GM06990 (cell line): ENCODE data around the gene PPARD.

Experiments used
- DNase-seq: peaks from one replicate; pipeline ENCODE4 v3.0.0-alpha.2; 2011; ENCODE audit not compliant: insufficient read length; ENCODE audit errors: extremely low read depth
- H3K27me3 ChIP-seq: replicated peaks from 2 replicates; pipeline ENCODE4 v1.6.0; 2011; ENCODE audit warnings: low read length; ENCODE audit not compliant: control insufficient read depth, insufficient read depth
- H3K36me3 ChIP-seq: 2 replicates; pipeline ENCODE4 v1.5.1; 2011; ENCODE audit warnings: low read length; ENCODE audit not compliant: control insufficient read depth, insufficient read depth
- H3K4me3 ChIP-seq: replicated peaks from 2 replicates; pipeline ENCODE4 v1.5.1; 2011; ENCODE audit warnings: low read depth, mild to moderate bottlenecking, control low read depth, low read length
- TF ChIP-seq, protein P1 (sequence below): IDR thresholded peaks from 2 replicates; pipeline ENCODE4 v1.5.1; 2011; ENCODE audit warnings: low read length, control low read depth, mild to moderate bottlenecking, inconsistent platforms; ENCODE audit not compliant: insufficient read depth, poor library complexity, severe bottlenecking

Gene PPARD

DNA sequence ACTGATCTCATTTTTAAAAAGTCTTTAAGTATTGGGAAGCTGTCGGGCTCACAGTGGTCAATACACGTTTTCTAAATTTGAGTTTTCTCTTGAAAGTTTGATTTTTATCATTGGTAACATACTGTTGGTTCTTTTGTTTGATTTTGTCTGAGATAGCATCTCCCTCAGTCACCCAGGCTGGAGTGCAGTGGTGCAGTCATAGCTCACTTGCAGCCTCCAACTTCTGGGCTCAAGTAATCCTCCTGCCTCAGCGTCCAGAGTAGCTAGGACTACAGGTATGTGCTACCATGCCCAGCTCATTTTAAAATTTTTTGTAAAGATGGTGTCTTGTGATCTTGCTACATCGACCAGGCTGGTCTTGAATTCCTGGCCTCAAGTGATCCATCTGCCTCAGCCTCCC, 9.1 kb downstream of the PPARD start:
- Histone ChIP-seq H3K4me3 (no peak overlapping the region), H3K27me3 (no peaks in the 10 kb centered on the region), H3K36me3 (peaks cover 13% of the 10 kb centered on the region)
- no peak for DNase-seq
- TF ChIP-seq, protein P1, sequence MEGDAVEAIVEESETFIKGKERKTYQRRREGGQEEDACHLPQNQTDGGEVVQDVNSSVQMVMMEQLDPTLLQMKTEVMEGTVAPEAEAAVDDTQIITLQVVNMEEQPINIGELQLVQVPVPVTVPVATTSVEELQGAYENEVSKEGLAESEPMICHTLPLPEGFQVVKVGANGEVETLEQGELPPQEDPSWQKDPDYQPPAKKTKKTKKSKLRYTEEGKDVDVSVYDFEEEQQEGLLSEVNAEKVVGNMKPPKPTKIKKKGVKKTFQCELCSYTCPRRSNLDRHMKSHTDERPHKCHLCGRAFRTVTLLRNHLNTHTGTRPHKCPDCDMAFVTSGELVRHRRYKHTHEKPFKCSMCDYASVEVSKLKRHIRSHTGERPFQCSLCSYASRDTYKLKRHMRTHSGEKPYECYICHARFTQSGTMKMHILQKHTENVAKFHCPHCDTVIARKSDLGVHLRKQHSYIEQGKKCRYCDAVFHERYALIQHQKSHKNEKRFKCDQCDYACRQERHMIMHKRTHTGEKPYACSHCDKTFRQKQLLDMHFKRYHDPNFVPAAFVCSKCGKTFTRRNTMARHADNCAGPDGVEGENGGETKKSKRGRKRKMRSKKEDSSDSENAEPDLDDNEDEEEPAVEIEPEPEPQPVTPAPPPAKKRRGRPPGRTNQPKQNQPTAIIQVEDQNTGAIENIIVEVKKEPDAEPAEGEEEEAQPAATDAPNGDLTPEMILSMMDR = no peak

DNA sequence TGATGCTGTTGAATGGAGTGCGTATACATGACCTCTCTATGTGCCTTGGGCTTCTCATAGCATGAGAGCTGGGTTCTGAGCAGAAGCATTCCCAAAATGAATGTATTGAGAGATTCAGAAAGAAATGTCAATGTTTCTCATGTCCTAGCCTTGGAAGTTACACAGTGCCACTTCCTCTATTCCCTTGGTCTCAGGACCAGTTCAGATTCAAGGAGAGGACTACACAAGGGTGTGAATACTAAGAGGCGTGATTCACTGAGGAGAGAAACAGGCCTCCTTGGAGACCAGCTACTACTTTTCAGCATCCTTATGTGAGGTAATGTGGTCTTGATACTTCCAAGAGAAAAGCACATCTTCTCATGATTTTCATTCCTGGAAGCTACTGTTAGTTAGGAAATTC, 10.4 kb downstream of the PPARD start:
- TF ChIP-seq, protein P1 = no peak
- no peak for DNase-seq
- H3K4me3 ChIP-seq = no peak overlapping the region
- peaks cover 15% of the 10 kb centered on the region for H3K36me3 ChIP-seq
- no peaks in the 10 kb centered on the region for H3K27me3 ChIP-seq

DNA sequence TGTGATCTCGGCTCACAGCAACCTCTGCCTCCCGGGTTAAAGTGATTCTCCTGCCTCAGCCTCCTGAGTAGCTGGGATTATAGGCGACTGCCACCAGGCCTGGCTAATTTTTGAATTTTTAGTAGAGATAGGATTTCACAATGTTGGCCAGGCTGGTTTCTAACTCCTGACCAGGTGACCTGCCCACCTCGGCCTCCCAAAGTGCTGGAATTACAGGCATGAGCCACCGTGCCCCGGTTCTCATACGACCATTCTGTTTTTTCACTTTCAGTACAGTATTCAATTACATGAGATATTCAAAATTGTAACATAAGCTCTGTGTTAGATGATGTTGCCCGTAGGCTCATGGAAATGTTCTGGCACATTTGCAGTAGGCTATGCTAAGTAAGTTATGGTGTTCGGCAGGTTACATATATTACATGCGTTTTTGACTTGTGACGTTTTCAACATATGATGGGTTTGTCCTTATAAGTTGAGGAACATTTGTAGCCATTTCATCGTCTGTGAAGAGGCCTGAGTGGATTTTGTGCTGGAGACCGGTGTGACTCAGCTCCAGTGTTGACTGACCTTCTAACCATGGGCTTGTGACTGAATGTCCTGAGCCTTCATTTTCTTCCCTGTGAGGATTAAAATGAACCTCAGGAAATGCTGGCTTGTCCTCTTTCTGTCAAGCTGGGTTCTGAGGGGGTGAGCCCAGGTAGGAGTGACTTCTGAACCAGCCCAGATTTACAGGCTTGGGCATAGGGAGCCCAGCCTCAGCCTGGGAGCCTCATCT, 12.2 kb downstream of the PPARD start:
- peaks cover 15% of the 10 kb centered on the region for H3K36me3 ChIP-seq
- TF ChIP-seq, protein P1 = no peak
- no peak overlapping the region for H3K4me3 ChIP-seq
- DNase-seq = no peak
- no peaks in the 10 kb centered on the region for H3K27me3 ChIP-seq

DNA sequence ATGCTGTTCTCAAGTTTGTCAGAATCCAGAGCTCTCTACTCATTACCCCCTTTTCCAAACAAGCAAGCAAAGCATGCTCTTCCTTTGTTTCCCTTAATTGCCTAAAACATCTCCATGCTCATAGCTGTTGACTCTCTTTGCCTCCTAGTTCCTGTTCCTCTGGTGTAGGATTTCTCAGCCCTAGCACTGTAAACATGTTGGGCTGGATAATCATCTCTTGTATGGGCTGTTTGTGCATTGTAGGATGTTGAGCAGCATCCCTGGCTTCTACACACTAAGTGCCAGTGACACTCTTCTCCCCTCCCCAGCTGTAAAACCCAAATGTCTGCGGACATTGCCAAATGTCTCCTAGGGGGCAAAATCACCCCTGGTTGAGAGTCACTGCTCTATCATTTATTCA, 14.0 kb downstream of the PPARD start:
- H3K36me3 ChIP-seq = peaks cover 15% of the 10 kb centered on the region
- H3K4me3 ChIP-seq = no peak overlapping the region
- TF ChIP-seq, protein P1 = no peak
- no peaks in the 10 kb centered on the region for H3K27me3 ChIP-seq
- no peak for DNase-seq

DNA sequence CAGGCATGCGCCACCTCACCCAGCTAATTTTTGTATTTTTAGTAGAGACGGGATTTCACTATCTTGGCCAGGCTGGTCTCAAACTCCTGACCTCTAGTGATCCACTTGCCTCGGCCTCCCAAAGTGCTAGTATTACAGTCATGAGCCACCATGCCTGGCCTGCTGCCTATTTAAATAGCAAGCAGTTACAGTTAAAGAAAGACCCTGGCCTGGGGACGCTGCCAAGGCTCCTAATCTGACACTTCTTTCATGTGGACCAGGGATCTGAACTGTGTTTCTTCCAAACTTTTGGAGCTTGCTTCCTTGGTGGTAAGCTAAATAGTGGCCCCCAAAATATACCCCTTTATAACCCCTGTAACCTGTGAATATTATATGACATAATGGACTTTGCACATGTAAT, 15.3 kb downstream of the PPARD start:
- no peaks in the 10 kb centered on the region for H3K27me3 ChIP-seq
- no peak for DNase-seq
- no peak overlapping the region for H3K4me3 ChIP-seq
- H3K36me3 ChIP-seq = peaks cover 12% of the 10 kb centered on the region
- TF ChIP-seq, protein P1 = no peak
